HL-60/S4 treated with retinoic acid at 250 ng/mL for 4 days and 3 days (cell line): ENCODE measurements around the gene FAM20C.

Experiments
- in situ Hi-C: fragments of 300-500 bp; cut with MboI; formaldehyde crosslinking; loops from 2 replicates; pipeline ENCODE4 v1.7.0; 2022; ENCODE audit warnings: low sequenced_read_pairs

FAM20C gene

GRCh38 chr7:300546-301290, 108.3 kb downstream of the FAM20C start:
- in situ Hi-C loops = no loop called here

- in situ Hi-C loops = no loop called here
These were observed 109.1 kb downstream of the FAM20C start for GRCh38 chr7:301291-302053.

DNA sequence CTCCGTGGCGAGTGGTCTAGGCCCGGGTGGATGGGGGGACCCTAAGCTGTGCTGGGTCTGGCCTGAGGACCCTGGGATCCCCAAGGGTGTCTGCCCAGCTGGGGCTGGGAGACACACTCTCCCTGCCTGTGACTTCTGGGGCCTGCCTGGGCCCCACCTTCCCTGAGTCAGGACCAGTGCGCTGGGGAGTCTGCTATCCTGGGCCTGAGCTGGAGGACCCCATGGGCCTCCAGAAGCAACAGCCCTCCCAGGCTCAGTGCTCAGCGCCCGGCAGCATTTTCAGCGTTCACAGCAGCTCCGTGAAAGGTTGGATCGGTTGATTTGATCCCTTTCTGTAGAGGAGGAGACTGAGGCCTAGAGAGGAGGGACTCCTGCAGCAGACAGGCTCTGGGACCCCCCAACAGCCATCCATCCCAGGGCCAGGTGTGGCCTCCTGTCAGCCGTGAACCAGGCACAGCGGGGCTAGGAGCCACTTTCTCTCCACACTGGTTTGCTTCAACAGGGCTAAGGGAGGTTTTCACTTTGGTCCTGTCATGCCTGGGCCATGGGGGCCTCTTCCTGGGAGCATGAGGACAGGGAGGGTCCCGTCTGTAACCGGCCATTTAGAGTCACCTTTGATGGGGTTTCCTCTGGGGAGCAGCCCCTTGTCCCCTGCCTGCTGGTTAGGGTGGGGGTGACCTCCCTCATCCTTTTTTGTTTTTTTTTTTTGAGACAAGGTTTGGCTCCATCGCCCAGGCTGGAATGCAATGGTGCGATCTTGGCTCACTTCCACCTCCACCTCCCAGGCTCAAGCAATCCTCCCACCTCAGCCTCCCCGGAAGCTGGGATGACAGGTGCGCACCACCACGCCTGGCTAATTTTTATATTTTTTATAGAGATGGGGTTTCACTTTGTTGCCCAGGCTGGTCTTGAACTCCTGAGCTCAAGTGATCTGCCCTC, 110.0 kb downstream of the FAM20C start:
- in situ Hi-C loops = no loop called here

DNA sequence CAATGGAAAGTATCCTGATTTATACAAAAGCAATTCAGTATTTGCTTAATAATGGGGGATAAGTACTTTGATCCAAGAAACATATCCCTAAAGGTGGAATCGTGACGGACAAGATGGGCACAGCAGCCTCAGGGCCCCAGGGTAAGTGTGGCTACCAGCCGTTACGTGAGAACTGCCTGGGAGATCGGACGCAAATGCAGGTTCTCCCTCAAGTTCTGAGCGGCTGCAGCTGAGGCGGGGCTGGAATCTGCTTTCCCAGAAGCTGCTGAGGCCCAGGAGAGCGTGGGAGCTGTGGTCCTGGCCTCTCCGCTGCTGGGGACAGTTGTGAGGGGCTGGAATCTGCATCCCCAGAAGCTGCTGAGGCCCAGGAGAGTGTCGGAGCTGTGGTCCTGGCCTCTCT, 111.1 kb downstream of the FAM20C start:
- in situ Hi-C loops = no loop called here

DNA sequence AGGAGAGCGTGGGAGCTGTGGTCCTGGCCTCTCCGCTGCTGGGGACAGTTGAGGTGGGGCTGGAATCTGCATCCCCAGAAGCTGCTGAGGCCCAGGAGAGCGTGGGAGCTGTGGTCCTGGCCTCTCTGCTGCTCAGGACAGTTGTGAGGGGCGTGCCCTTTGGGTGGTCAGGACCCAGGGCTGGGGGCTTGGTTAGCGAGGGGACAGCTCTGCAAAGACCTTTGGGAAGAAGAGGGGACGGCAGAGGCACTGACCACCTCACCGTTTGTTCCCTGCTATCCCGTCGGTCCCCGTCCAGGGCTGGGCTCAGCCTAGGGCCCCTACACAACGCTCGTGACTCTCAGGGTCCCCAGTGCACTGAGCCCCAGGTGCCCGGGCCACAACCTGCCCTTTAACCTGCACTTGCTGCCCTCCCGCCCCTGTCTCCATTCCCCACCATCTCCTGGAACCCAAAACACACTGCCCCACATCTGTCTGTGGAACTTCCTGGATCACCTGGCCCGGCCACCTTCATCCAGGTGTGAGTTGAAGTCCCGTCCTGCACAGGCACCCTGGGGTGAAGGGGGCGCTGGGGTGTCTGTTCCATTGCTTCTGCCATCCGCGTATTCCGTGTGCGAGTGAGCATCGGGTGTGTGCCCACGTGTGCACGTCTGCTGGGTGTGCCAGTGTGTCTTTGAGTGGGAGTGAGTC, 111.7 kb downstream of the FAM20C start:
- in situ Hi-C loops = no loop called here

DNA sequence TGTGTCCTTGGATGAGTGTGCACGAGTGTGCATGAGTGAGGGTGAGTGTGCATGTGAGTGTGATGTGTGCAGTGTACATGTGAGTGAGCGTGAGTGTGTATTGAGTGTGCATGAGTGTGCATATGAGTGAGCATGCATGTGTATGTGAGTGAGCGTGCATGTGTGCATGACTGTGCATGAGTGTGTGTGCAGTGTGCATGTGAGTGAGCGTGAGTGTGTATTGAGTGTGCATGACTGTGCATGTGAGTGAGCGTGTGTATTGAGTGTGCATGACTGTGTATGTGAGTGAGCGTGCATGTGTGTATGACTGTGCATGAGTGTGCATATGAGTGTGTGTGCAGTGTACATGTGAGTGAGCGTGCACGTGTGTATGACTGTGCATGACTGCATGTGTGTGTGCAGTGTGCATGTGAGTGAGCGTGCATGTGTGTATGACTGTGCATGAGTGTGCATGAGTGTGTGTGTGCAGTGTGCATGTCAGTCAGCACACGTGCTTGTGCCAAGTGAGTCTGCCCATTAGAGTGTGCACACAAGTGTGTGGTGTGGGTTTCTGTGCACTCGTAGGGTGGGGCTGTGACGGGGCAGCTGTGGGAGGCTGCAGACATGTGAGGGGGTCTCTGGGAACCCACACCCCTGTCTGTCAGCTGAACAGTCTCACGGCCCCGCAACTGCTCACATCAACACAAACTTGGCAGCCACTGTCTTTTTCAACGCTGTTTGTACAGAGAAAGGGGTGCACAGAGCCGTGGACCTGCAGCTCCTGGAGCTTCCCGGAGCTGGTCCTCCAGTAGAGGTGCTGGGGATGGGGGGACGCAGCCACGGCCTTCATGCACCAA, 112.4 kb downstream of the FAM20C start:
- in situ Hi-C loops = no loop called here

DNA sequence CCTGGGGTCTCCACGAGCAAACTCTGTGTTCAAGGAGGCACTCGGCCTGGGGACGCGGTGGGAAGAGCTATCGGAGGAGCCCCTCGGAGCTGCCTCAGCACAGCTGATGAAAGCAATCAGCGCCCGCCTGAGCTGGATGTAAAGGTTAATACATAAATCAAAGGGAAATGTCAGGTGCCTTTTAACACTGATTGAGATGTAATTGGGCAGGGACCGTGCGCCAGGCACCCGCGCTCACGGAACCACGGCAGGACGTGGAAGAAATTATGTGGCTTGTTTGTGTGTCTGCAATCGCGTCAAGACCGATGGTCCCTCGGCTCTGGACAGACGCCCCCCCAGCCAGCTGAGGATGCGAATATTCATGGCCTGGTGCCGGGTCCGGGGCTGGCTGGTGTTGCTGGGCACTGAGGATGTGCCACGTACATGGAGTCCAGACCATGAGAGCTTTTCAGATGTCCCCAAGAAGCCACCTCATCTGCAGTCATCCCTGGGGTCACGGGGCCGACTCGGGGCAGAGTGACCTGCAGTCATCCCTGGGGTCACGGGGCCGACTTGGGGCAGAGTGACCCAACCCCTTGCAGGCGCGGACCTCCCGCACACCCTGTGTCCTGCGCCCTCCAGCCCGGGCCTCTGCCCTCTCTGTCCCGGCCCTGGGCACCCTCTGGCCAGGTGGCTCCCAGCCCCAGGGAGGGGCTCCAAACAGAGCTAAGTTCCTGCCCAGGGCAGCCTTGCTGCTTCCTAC, 113.2 kb downstream of the FAM20C start:
- in situ Hi-C loops = no loop called here

GRCh38 chr7:307970-308369, 115.6 kb downstream of the FAM20C start:
- in situ Hi-C loops = no loop called here

DNA sequence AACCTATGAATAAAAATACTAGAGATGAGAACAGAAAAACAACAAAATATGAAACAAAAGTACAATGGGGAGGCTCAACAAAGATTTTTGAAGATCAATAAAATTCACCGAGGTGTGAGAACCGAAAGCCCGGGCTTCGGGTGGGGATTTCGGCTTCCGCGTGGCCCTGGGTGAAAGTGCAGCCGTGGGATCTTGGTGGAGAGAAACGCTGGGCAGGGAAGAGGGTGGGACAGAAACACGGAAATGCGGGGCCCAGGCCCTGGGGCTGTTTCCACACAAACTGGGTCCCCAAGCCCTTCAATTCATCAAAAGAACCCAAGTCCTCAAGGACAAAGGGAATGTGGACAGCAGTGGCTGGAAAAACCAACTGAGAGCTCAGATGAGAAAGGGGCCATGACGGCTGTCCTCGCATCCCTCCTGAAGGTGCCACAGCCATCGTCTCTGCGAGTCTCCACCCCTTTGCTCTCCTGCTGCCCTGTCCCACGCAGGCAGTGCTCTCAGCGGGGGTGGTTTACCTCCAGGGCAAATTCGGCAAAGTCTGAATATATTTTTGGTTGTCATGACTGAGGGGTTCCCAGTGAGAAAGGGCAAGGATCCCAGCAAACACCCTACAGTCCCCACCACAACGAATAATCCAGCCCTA, 117.3 kb downstream of the FAM20C start:
- in situ Hi-C loops = no loop called here
